Measurements from ENCODE around the gene MATK.

MATK gene

DNA sequence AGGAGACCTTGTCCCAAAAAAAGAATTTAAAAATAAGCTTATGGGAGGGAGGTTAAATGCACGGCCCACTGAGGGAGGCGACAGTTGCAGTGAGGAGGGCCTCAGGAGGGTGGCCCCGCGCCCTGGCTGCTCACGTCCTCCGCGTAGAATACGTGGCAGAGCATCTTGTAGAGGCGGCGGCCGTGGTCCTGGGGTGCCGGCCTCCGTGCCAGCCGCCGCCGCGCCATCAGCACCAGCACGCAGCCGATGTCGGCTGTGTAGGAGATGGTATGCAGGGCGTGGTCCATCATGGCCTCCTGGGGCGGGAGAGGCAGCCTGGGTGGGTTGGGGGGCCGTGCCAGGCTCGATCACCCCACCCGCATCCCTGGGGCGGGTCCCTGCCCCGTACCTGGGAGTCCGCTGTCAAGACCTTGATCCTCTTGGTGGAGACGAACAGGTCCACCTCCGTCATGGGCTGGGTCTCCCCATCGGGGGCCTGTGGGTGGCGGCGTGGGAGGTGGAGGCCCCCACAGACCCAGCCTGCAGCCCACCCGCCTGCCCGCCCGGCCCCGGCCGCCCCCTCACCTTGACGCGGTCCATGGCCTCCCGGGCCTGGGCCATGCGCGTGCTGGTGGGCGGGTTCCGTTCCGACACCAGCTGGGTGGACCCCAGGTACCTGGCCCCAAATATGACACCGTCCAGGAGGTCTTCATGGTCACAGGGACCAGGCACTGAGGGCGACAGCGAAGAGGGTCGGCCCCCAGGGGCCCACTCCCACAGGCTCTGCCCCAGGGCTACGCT is 32.4 kb downstream of the MATK start:
- TF ChIP-seq, protein P1, sequence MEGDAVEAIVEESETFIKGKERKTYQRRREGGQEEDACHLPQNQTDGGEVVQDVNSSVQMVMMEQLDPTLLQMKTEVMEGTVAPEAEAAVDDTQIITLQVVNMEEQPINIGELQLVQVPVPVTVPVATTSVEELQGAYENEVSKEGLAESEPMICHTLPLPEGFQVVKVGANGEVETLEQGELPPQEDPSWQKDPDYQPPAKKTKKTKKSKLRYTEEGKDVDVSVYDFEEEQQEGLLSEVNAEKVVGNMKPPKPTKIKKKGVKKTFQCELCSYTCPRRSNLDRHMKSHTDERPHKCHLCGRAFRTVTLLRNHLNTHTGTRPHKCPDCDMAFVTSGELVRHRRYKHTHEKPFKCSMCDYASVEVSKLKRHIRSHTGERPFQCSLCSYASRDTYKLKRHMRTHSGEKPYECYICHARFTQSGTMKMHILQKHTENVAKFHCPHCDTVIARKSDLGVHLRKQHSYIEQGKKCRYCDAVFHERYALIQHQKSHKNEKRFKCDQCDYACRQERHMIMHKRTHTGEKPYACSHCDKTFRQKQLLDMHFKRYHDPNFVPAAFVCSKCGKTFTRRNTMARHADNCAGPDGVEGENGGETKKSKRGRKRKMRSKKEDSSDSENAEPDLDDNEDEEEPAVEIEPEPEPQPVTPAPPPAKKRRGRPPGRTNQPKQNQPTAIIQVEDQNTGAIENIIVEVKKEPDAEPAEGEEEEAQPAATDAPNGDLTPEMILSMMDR (IDR thresholded peaks at IDR 0.05) = no peak

DNA sequence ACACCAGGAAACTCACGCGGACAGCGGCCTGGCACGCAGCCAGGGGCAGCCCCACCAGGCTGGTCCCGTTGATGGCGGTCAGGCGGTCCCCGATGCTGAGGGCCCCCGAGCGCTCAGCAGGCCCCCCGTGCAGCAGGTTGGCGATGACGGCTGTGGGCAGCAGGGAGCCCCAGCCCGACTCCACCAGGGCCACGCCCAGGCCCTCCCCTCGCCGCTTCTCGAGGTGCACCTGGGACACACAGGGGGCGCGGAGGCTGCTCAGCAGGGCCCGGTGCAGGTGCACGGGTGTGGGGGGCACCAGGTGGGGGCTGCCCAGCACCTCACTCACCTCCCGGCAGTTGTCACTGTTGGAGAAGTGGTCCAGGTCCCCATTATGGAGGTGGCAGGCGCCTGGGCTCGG is 33.7 kb downstream of the MATK start:
- TF ChIP-seq, protein P1 (IDR thresholded peaks at IDR 0.05) = no peak

DNA sequence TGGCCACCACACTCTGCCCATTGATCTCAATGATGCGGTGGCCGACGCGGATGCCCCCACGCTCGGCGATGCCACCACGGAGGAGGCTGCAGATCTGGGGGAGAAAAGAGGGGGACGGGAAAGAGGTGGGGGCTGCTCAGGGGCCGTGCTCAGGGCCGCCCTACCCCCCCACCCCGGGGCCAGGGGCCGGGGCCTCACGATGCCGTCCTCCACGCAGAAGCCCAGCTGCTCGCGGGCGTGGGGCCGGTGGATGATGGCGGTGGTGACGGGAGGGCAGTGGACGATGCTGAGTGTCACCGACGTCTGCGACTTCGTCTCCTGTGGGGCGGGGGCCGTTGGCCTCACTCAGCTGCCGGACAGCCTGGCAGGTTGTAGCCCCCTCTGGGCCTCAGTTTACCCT is 34.9 kb downstream of the MATK start:
- TF ChIP-seq, protein P1 (IDR thresholded peaks at IDR 0.05) = no peak

DNA sequence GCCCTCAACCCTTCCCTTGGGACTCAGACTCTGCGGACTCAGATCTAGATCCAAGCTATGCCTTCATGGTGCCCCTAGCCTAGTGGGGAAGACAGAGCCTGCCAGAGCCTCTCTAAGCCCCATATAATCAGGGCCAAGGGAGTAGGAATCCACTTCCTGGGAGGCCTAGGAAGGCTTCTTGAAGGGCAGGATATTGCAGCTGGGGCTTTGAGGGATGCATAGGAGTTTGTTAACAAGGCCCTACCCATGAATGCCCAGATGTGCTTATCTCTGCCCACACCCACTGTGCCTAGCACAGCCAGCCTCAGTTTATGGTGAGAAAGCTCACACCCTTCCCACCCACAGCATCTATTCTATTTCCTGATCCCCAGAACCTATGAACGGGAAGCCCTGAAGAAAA is 36.0 kb downstream of the MATK start:
- TF ChIP-seq, protein P1 (IDR thresholded peaks at IDR 0.05) = no peak

DNA sequence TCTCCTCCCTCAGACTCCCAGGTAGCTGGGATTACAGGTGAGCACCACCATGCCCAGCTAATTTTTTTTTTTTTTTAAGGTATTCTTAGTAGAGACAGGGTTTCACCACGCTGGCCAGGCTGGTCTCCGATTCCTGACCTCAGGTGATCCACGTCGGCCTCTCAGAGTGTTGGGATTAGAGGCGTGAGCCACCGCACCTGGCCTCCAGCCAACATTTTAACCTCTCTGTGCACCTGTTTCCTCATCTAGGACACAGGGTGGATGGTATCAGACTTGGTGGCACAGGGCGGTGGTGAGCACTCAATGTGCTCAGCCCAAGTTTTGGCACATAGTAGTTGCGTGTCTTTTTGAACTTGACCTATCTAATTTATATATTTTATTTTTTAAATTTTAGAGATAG is 37.2 kb downstream of the MATK start:
- TF ChIP-seq, protein P1 (IDR thresholded peaks at IDR 0.05) = no peak

DNA sequence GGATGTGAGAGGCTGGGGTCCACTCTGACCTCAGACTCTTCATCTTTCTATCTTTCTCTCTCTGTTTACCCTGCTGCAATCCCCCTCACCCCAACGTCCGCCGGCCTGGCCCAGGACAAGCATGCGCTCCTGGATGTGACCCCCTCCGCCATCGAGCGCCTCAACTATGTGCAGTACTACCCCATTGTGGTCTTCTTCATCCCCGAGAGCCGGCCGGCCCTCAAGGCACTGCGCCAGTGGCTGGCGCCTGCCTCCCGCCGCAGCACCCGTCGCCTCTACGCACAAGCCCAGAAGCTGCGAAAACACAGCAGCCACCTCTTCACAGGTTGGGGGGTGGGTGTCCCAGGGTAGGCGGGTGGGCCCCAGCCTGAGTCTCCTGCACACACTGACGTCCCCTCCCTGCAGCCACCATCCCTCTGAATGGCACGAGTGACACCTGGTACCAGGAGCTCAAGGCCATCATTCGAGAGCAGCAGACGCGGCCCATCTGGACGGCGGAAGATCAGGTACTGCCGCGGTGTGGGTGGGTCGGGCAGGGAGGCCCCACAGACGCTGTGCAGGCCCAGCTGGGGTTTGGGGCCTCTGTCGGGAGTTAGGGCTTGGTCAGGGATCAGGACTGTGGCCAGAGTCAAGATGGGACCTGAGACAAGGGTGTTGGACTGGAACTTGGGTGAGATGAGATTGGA is 39.7 kb downstream of the MATK start:
- TF ChIP-seq, protein P1 (IDR thresholded peaks at IDR 0.05) = no peak

DNA sequence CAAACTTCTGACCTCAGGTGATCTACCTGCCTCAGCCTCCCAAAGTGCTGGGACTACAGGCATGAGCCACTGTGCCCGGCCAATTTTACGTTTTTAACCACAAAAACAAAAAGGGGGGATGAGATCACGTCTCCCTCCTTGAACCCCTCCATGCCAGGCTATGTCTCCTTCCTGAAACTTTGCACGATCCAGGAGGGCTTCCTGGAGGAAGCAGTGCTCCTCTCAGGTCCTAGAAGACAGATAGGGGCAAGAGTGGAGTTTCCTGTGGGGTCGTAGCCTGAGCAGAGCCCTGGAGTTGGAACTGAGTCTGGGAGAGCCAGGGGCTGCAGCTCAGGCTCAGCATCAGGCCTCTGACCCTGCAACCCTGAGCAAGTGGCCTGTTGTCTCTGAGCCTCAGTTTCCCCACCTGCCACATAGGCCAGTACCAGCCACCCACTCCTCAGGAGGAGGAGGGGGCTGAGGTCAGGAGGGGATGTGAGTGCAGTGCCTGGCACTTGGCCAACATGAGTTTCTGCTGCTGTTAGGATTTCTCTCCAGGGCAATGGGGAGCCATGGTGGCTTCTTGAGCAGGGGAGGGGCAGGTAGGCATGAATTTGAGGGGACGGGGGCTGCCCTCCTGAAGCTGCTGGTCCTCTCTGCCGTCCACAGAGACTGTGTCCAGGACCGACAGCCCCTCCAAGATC is 40.7 kb downstream of the MATK start:
- TF ChIP-seq, protein P1 (IDR thresholded peaks at IDR 0.05) = no peak
